Measurements from ENCODE around the gene ZFP90. TPM values are rescaled to one million over a fixed set of nuclear protein-coding genes. Genes with fewer than 3 reads are reported as not detected.
A peak's percentile ranks its signal among the peaks of the same experiment; 100 is the strongest.

The ZFP90 gene
- total RNA-seq = 11.8 TPM

GRCh38 chr16:68538880-68539701, at the start of gene ZFP90:
TSS of gene ZFP90 (plus strand) at chr16:68539291. CDS start at chr16:68539793, 502 bp downstream.
- intact Hi-C loops (cut with DNase I) = loop anchor here (10.0 kb wide), 1 partner anchor 776 kb away; the partner anchor contains the start of gene VPS4A
- TF ChIP-seq CTCF (IDR thresholded peaks at IDR 0.05) = no peak
- no peaks in the 10 kb centered on the region for H3K27me3 ChIP-seq
- H3K36me3 ChIP-seq = peaks cover 0 to 22% of the 10 kb centered on the region in 2 donors
- no peaks in the 10 kb centered on the region for H3K9me3 ChIP-seq
- H3K4me3 ChIP-seq = peak within 1 kb of the TSS; percentile 85 to 97
- peaks cover 0 to 7% of the 10 kb centered on the region in 2 donors for H3K4me1 ChIP-seq
- peak; percentile 30 to 93 for DNase-seq (ENCODE audit: low spot score in 2 of 2)
- H3K27ac ChIP-seq = peak within 1 kb of the TSS; percentile 70 to 80

- TF ChIP-seq CTCF (IDR thresholded peaks at IDR 0.05) = no peak
- H3K9me3 ChIP-seq = no peaks in the 10 kb centered on the region
- H3K36me3 ChIP-seq = no peaks in the 10 kb centered on the region
- H3K4me3 ChIP-seq = no peak overlapping the region
- no peak overlapping the region for H3K27ac ChIP-seq
- DNase-seq (ENCODE audit: low spot score in 2 of 2) = no peak
- no peaks in the 10 kb centered on the region for H3K4me1 ChIP-seq
- intact Hi-C loops (cut with DNase I) = no loop called here
- no peaks in the 10 kb centered on the region for H3K27me3 ChIP-seq
Observed at GRCh38 chr16:68490358-68490757, 48.7 kb upstream of the ZFP90 start.

GRCh38 chr16:68490829-68491575, 48.1 kb upstream of the ZFP90 start:
- Histone ChIP-seq H3K4me1 (no peaks in the 10 kb centered on the region), H3K4me3 (no peak overlapping the region), H3K27me3 (no peaks in the 10 kb centered on the region), H3K36me3 (no peaks in the 10 kb centered on the region), H3K9me3 (no peaks in the 10 kb centered on the region), H3K27ac (no peak overlapping the region)
- no peak for DNase-seq (ENCODE audit: low spot score in 2 of 2)
- TF ChIP-seq CTCF (IDR thresholded peaks at IDR 0.05) = no peak
- intact Hi-C loops (cut with DNase I) = no loop called here

- intact Hi-C loops (cut with DNase I) = no loop called here
- Histone ChIP-seq H3K27ac (no peak overlapping the region), H3K4me1 (no peaks in the 10 kb centered on the region), H3K27me3 (no peaks in the 10 kb centered on the region), H3K36me3 (no peaks in the 10 kb centered on the region), H3K4me3 (no peak overlapping the region), H3K9me3 (no peaks in the 10 kb centered on the region)
- TF ChIP-seq CTCF (IDR thresholded peaks at IDR 0.05) = no peak
- no peak for DNase-seq (ENCODE audit: low spot score in 2 of 2)
Observed at GRCh38 chr16:68491576-68491950, 47.5 kb upstream of the ZFP90 start.

GRCh38 chr16:68492151-68492542, 46.9 kb upstream of the ZFP90 start:
- H3K4me3 ChIP-seq = no peak overlapping the region

More at GRCh38 chr16:68492151-68492542, 46.9 kb upstream of the ZFP90 start:
- Histone ChIP-seq H3K9me3 (no peaks in the 10 kb centered on the region), H3K4me1 (no peaks in the 10 kb centered on the region), H3K27me3 (no peaks in the 10 kb centered on the region), H3K27ac (no peak overlapping the region), H3K36me3 (no peaks in the 10 kb centered on the region)
- no peak for DNase-seq (ENCODE audit: low spot score in 2 of 2)
- TF ChIP-seq CTCF (IDR thresholded peaks at IDR 0.05) = no peak
- intact Hi-C loops (cut with DNase I) = no loop called here
